IMR-90 (cell line): ENCODE results near the gene NAPA. TPM values are rescaled to one million over a fixed set of nuclear protein-coding genes. Genes with fewer than 3 reads are reported as not detected.

Experiments used
- ATAC-seq: fragments of 200-7000 bp; cut with Tn5 transposase; 2 replicates; pipeline ENCODE4 v1.9.1; 2020; ENCODE audit warnings: low read depth, mild to moderate bottlenecking, moderate library complexity
- BruUV-seq: library from RNA; stranded (reverse); fragments of 400-500 nt; replicated peaks from 2 replicates; lab custom pipeline; 2021; lab: Mats Ljungman, UMichigan
- CTCF ChIA-PET: fragments of 300-600 bp; formaldehyde crosslinking; extraction: SDS; loops from one replicate; lab custom pipeline; 2021; ENCODE audit warnings: antibody characterized with exemption; lab: Yijun Ruan, JAX
- POLR2A ChIA-PET: fragments of 300-600 bp; sonication (Branson Sonifier 250); formaldehyde crosslinking; loops from one replicate; lab custom pipeline; 2022; ENCODE audit warnings: antibody characterized with exemption; ENCODE audit not compliant: unreplicated experiment; lab: Charles Lee
- DNase-seq: peaks from one replicate; pipeline ENCODE4 v3.0.0; 2013
- H2AFZ ChIP-seq: replicated peaks from 2 replicates; pipeline ENCODE3; 2013; ENCODE audit warnings: low read length, mild to moderate bottlenecking; ENCODE audit not compliant: poor library complexity
- H2AK5ac ChIP-seq: 2 replicates; pipeline ENCODE4 v1.6.1; 2013; ENCODE audit warnings: low read depth, low read length, inconsistent platforms
- H2AK9ac ChIP-seq: replicated peaks from 2 replicates; pipeline ENCODE3; 2013; ENCODE audit warnings: mild to moderate bottlenecking, low read depth, low read length, moderate library complexity; ENCODE audit not compliant: poor library complexity
- H2BK120ac ChIP-seq: 2 replicates; pipeline ENCODE4 v1.6.1; 2013; ENCODE audit warnings: low read depth, low read length, inconsistent platforms
- H2BK15ac ChIP-seq: 3 replicates; pipeline ENCODE4 v1.6.1; 2013; ENCODE audit warnings: low read depth, low read length, inconsistent platforms
- H2BK20ac ChIP-seq: 2 replicates; pipeline ENCODE4 v1.6.1; 2013; ENCODE audit warnings: low read depth, mild to moderate bottlenecking, inconsistent platforms, low read length, moderate library complexity
- H2BK5ac ChIP-seq: 2 replicates; pipeline ENCODE4 v1.6.1; 2013; ENCODE audit warnings: mild to moderate bottlenecking, low read depth, low read length, inconsistent platforms; ENCODE audit not compliant: poor library complexity, severe bottlenecking
- H3K14ac ChIP-seq: replicated peaks from 2 replicates; pipeline ENCODE4 v1.6.1; 2013; ENCODE audit warnings: low read depth, low read length, inconsistent platforms
- H3K18ac ChIP-seq: 2 replicates; pipeline ENCODE4 v1.6.1; 2013; ENCODE audit warnings: low read depth, low read length, control low read depth
- H3K23ac ChIP-seq: 2 replicates; pipeline ENCODE4 v1.6.1; 2013; ENCODE audit warnings: low read depth, low read length, inconsistent platforms
- H3K27ac ChIP-seq: 2 replicates; pipeline ENCODE4 v1.5.1; 2013; ENCODE audit warnings: mild to moderate bottlenecking, control low read depth, low read length; ENCODE audit not compliant: insufficient read depth
- H3K27me3 ChIP-seq: 2 replicates; pipeline ENCODE4 v1.6.1; 2013; ENCODE audit warnings: low read length; ENCODE audit not compliant: control insufficient read depth, insufficient read depth
- H3K36me3 ChIP-seq: 2 replicates; pipeline ENCODE4 v1.6.1; 2013; ENCODE audit warnings: low read length, mixed read lengths; ENCODE audit not compliant: control insufficient read depth, insufficient read depth
- H3K4ac ChIP-seq: 2 replicates; pipeline ENCODE4 v1.6.1; 2013; ENCODE audit warnings: low read depth, low read length, inconsistent platforms
- H3K4me1 ChIP-seq: 2 replicates; pipeline ENCODE4 v1.6.1; 2013; ENCODE audit warnings: low read length, mixed read lengths; ENCODE audit not compliant: control insufficient read depth, insufficient read depth
- H3K4me2 ChIP-seq: 2 replicates; pipeline ENCODE4 v1.6.1; 2013; ENCODE audit warnings: low read depth, mild to moderate bottlenecking, control low read depth, low read length, moderate library complexity
- H3K4me3 ChIP-seq: 2 replicates; pipeline ENCODE4 v1.5.1; 2013; ENCODE audit warnings: low read depth, mild to moderate bottlenecking, control low read depth, low read length, moderate library complexity; ENCODE audit not compliant: insufficient read depth
- H3K56ac ChIP-seq: 2 replicates; pipeline ENCODE4 v1.6.1; 2013; ENCODE audit warnings: low read length, inconsistent platforms; ENCODE audit not compliant: insufficient read depth; ENCODE audit errors: extremely low read depth
- H3K79me1 ChIP-seq, 2 experiments: 2 replicates each; pipeline ENCODE4 v1.6.1; 2013; ENCODE audit warnings: low read length in 2 of 2, inconsistent platforms in 1 of 2, low read depth in 1 of 2
- H3K9ac ChIP-seq: 2 replicates; pipeline ENCODE4 v1.6.1; 2013; ENCODE audit warnings: low read depth, low read length, control low read depth
- H3K9me1 ChIP-seq: 2 replicates; pipeline ENCODE4 v1.6.1; 2013; ENCODE audit warnings: low read length, inconsistent platforms; ENCODE audit not compliant: insufficient read depth
- H3K9me3 ChIP-seq: 2 replicates; pipeline ENCODE4 v1.6.1; 2013; ENCODE audit warnings: low read length; ENCODE audit not compliant: control insufficient read depth, insufficient read depth
- H4K20me1 ChIP-seq: 2 replicates; pipeline ENCODE4 v1.6.1; 2013; ENCODE audit warnings: low read length, inconsistent platforms; ENCODE audit not compliant: insufficient read depth
- H4K5ac ChIP-seq: 2 replicates; pipeline ENCODE4 v1.6.1; 2013; ENCODE audit warnings: mild to moderate bottlenecking, low read depth, low read length, control low read depth
- H4K8ac ChIP-seq, 2 experiments: 2 replicates each; pipeline ENCODE4 v1.6.1; 2013; ENCODE audit warnings: low read depth in 2 of 2, low read length in 2 of 2, control low read depth in 1 of 2, inconsistent platforms in 1 of 2
- H4K91ac ChIP-seq: 2 replicates; pipeline ENCODE4 v1.6.1; 2013; ENCODE audit warnings: low read depth, low read length, inconsistent platforms; ENCODE audit not compliant: insufficient read depth
- BHLHE40 ChIP-seq: fragments of 150-350 bp; IDR thresholded peaks from 2 replicates; pipeline ENCODE4 v1.6.1; 2016; ENCODE audit warnings: mild to moderate bottlenecking, low read depth, low read length
- CEBPB ChIP-seq: IDR thresholded peaks from 2 replicates; pipeline ENCODE4 v1.6.1; 2012; ENCODE audit warnings: low read depth, low read length, improper control_type of control experiment
- CHD1 ChIP-seq: IDR thresholded peaks from 2 replicates; pipeline ENCODE4 v1.6.1; 2012; ENCODE audit warnings: low read depth, low read length, improper control_type of control experiment
- ELK1 ChIP-seq: fragments of 150-350 bp; IDR thresholded peaks from 2 replicates; pipeline ENCODE4 v1.6.1; 2016; ENCODE audit warnings: low read depth, mild to moderate bottlenecking, low read length, moderate library complexity, borderline replicate concordance
- FOS ChIP-seq: fragments of 150-350 bp; IDR thresholded peaks from 2 replicates; pipeline ENCODE4 v1.6.1; 2016; ENCODE audit warnings: low read depth, low read length
- MAFK ChIP-seq: IDR thresholded peaks from 2 replicates; pipeline ENCODE4 v1.6.1; 2012; ENCODE audit warnings: low read depth, low read length, improper control_type of control experiment
- MAZ ChIP-seq: IDR thresholded peaks from 2 replicates; pipeline ENCODE4 v1.6.1; 2012; ENCODE audit warnings: low read depth, mild to moderate bottlenecking, low read length, improper control_type of control experiment, moderate library complexity, borderline replicate concordance
- MXI1 ChIP-seq: IDR thresholded peaks from 2 replicates; pipeline ENCODE4 v1.6.1; 2012; ENCODE audit warnings: low read depth, mild to moderate bottlenecking, low read length, moderate library complexity, borderline replicate concordance
- NFE2L2 ChIP-seq: fragments of 150-350 bp; IDR thresholded peaks from 2 replicates; pipeline ENCODE4 v1.6.1; 2016; ENCODE audit warnings: low read depth, mild to moderate bottlenecking, low read length
- POLR2A ChIP-seq: IDR thresholded peaks from 2 replicates; pipeline ENCODE4 v1.6.1; 2012; ENCODE audit warnings: mild to moderate bottlenecking, low read depth, low read length
- RAD21 ChIP-seq: IDR thresholded peaks from 2 replicates; pipeline ENCODE4 v1.6.1; 2012; ENCODE audit warnings: low read length, improper control_type of control experiment
- RCOR1 ChIP-seq: IDR thresholded peaks from 2 replicates; pipeline ENCODE4 v1.6.1; 2012; ENCODE audit warnings: mild to moderate bottlenecking, low read length, improper control_type of control experiment; ENCODE audit not compliant: insufficient replicate concordance
- SMC3 ChIP-seq: fragments of 150-350 bp; IDR thresholded peaks from 2 replicates; pipeline ENCODE4 v1.6.1; 2016; ENCODE audit warnings: low read depth, mild to moderate bottlenecking, antibody characterized with exemption, low read length, moderate library complexity
- USF2 ChIP-seq: fragments of 150-350 bp; IDR thresholded peaks from 2 replicates; pipeline ENCODE4 v1.6.1; 2017; ENCODE audit warnings: mild to moderate bottlenecking, antibody characterized with exemption, low read length, low read depth
- whole genome bisulfite sequencing, 2 experiments: methylation state at CpG; one replicate each; pipeline versions ENCODE4 v1.1.5 to v1.1.7; 2013; ENCODE audit warnings: missing lambda C conversion rate in 2 of 2; ENCODE audit not compliant: insufficient read length in 1 of 2; ENCODE audit errors: extremely low coverage in 2 of 2; 5-methylcytosine and 5-hydroxymethylcytosine counted together
- dilution Hi-C: fragments of 300-500 bp; cut with HindIII; formaldehyde crosslinking; loops from one replicate; pipeline ENCODE4 v1.14.3; 2018; ENCODE audit warnings: low sequenced_read_pairs; ENCODE audit not compliant: unreplicated experiment
- in situ Hi-C: fragments of 300-500 bp; cut with MboI; formaldehyde crosslinking; loops from 3 replicates; pipeline ENCODE4 v1.14.3; 2019; ENCODE audit warnings: low sequenced_read_pairs, inconsistent platforms, mixed read lengths
- intact Hi-C: fragments of 100-400 bp; cut with micrococcal nuclease; formaldehyde crosslinking; loops from 2 replicates; pipeline ENCODE4 v1.10.0; 2022
- polyA plus RNA-seq, 3 experiments: library from polyadenylated mRNA; depleted of rRNA; stranded (reverse); fragments of >200 nt; gene quantifications; 2 replicates each; pipeline ENCODE4 v1.2.3, GENCODE V29; 2012; ENCODE audit warnings: low replicate concordance in 1 of 3
- total RNA-seq: library from RNA; depleted of rRNA; stranded (reverse); fragments of >200 nt; gene quantifications from 2 replicates; pipeline ENCODE4 v1.2.3, GENCODE V29; 2012
- TF ChIP-seq, protein P1 (sequence below): conservative IDR thresholded peaks from 2 replicates; pipeline ENCODE4 v1.5.1; 2012; ENCODE audit warnings: mild to moderate bottlenecking, low read depth, low read length, improper control_type of control experiment

Gene NAPA
- total and polyA plus RNA-seq, 2 of the 4 experiments (the other 2 are of a cell fraction) = 76.4 to 126 TPM

DNA sequence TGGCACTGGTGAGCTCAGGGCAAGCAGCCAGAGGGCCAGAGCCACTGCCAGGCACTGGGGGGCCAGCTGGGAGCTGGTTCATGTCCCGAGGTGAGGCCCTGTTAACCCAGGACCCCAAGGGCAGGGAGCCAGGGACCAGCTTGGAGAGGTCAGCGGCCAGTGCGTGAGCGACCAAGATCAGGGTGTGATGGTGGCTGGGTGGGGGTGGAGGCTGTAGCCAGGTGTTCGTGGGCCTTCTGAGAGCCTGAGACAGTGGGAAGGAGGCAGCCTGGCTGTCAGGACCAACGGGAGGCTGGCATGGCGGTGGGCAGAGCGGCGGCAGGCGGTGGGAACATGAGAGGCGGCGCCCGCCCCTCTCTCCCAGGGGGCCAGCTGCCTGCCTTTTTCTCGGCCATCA is 22.7 kb downstream of the NAPA start:
- H3K4me1 ChIP-seq = no peaks in the 10 kb centered on the region
- no peak overlapping the region for H3K14ac ChIP-seq
- H3K4me2 ChIP-seq = no peak overlapping the region
- no peak overlapping the region for H2AFZ ChIP-seq
- peaks cover 0 to 7% of the 10 kb centered on the region in 2 experiments; a peak in 2 of 4 replicates for H3K79me1 ChIP-seq
- POLR2A ChIA-PET = no interaction called here
- H3K18ac ChIP-seq = no peak overlapping the region
- H4K20me1 ChIP-seq = peaks cover 12% of the 10 kb centered on the region; the same call in 1 of the 2 replicates
- no peak overlapping the region for H3K56ac ChIP-seq
- H2BK20ac ChIP-seq = no peak overlapping the region
- H3K9ac ChIP-seq = no peak overlapping the region
- no peak overlapping the region for H2AK9ac ChIP-seq
- H3K9me3 ChIP-seq = no peaks in the 10 kb centered on the region
- CTCF ChIA-PET = no interaction called here
- H4K5ac ChIP-seq = no peak overlapping the region
- H4K8ac ChIP-seq = no peak overlapping the region
- dilution Hi-C loops (no loop called here), intact Hi-C loops (no loop called here), in situ Hi-C loops (no loop called here)
- no peak for TF ChIP-seq RCOR1
- TF ChIP-seq POLR2A = no peak
- TF ChIP-seq NFE2L2 = no peak
- TF ChIP-seq MAZ = no peak
- TF ChIP-seq MXI1 = no peak
- no peak for TF ChIP-seq BHLHE40
- TF ChIP-seq, protein P1, sequence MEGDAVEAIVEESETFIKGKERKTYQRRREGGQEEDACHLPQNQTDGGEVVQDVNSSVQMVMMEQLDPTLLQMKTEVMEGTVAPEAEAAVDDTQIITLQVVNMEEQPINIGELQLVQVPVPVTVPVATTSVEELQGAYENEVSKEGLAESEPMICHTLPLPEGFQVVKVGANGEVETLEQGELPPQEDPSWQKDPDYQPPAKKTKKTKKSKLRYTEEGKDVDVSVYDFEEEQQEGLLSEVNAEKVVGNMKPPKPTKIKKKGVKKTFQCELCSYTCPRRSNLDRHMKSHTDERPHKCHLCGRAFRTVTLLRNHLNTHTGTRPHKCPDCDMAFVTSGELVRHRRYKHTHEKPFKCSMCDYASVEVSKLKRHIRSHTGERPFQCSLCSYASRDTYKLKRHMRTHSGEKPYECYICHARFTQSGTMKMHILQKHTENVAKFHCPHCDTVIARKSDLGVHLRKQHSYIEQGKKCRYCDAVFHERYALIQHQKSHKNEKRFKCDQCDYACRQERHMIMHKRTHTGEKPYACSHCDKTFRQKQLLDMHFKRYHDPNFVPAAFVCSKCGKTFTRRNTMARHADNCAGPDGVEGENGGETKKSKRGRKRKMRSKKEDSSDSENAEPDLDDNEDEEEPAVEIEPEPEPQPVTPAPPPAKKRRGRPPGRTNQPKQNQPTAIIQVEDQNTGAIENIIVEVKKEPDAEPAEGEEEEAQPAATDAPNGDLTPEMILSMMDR = no peak
- TF ChIP-seq USF2 = no peak
- TF ChIP-seq FOS = no peak
- TF ChIP-seq RAD21 = no peak
- no peak for TF ChIP-seq ELK1
- TF ChIP-seq CHD1 = no peak
- no peak for TF ChIP-seq MAFK
- no peak for TF ChIP-seq CEBPB
- TF ChIP-seq SMC3 = no peak
- no peak overlapping the region for H2BK5ac ChIP-seq
- no peak overlapping the region for H2BK15ac ChIP-seq
- H3K4me3 ChIP-seq = no peak overlapping the region
- H3K27ac ChIP-seq = no peak overlapping the region
- H3K9me1 ChIP-seq = peaks cover 6% of the 10 kb centered on the region; the same call in 1 of the 2 replicates
- no peak overlapping the region for H2BK120ac ChIP-seq
- H2AK5ac ChIP-seq = no peak overlapping the region
- no peak overlapping the region for H3K4ac ChIP-seq
- H3K23ac ChIP-seq = no peak overlapping the region
- no peaks in the 10 kb centered on the region for H3K27me3 ChIP-seq
- DNase-seq (no peak), ATAC-seq (no peak)
- no peak overlapping the region for H4K91ac ChIP-seq
- BruUV-seq = no TSS peak
- H3K36me3 ChIP-seq = peaks cover 52% of the 10 kb centered on the region
- WGBS, 2 experiments = 95% methylated on average over 4 of the region's 14 CpGs; no CpG with 5 or more reads in 1 of the 2 experiments
